GM12875 (cell line): ENCODE data around the gene ANKHD1.

ENCODE experiments used
- H3K4me3 ChIP-seq: one replicate; pipeline ENCODE4 v1.5.1; 2011; ENCODE audit warnings: low read depth, low read length, control low read depth
- CTCF ChIP-seq: IDR thresholded peaks from 2 replicates; pipeline ENCODE4 v1.5.1; 2011; ENCODE audit warnings: low read depth, mild to moderate bottlenecking, control low read depth, inconsistent platforms, low read length, moderate library complexity, borderline replicate concordance; ENCODE audit not compliant: insufficient read depth

ANKHD1 gene

DNA sequence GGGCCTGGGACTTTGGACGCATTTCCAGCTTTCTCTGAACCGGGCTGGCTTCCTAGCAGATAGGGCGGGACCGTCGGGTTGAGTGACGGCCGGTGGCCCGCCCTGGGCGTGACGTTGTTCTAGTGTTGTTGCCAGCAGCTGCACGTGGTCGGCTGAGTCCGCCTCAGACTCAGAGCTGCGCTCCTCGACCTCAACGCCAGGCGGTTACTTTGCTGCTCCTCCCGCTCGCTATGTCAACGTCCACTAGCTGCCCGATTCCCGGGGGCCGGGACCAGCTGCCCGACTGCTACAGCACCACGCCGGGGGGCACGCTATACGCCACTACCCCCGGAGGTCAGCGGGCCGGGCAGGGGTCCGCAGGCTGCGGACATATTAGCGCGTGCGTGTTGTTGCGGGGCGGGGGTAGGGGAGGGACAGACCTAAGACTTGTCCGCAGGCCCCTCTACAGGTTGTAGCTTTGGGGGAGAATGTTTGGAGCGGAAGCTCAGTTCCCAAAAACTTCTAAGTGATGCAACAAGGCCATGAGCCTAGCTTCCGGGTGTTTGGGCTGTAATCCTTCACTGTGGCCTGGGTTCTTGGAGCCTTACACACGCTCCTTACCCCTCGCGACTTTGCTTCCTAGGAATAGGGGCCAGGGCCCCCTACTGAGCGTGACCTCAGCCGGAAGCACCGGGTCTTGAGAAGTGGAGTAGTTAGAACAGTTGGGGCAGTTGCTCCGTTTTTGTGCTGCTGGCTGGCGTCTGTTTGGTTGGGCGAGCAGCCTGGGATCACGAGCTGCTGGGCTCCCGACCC, 146.1 kb downstream of the ANKHD1 start, which contains the start of gene EIF4EBP3:
TSS of gene EIF4EBP3 (plus strand) at position 155 of the 792 bp plus-strand sequence. CDS start at position 231, 76 bp downstream.
- H3K4me3 ChIP-seq = peak within 1 kb of the TSS; percentile 17
- peak; percentile 59 for TF ChIP-seq CTCF

DNA sequence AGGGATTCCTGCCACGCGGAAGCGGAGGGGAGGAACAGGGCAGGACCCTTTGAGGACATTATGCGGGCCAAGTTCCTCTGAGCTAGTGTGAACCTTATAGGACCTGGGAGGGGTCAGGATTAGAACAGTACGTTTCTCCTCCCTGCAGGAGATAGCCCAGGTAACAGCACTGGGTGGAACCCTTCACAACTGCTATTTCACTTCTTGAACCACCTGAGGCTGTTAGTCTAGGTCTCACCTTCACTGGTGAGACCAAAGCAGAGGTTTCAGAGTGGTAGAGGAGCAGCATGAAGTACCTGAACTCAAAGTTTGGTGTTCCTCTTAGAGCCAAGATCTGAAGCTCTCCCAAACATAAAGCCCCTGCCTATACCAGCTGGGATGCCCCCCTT, 146.7 kb downstream of the ANKHD1 start:
- TF ChIP-seq CTCF = no peak
- no peak overlapping the region for H3K4me3 ChIP-seq

- TF ChIP-seq CTCF = no peak
- H3K4me3 ChIP-seq = no peak overlapping the region
These were observed 147.2 kb downstream of the ANKHD1 start for GRCh38 chr5:140548791-140549190.

DNA sequence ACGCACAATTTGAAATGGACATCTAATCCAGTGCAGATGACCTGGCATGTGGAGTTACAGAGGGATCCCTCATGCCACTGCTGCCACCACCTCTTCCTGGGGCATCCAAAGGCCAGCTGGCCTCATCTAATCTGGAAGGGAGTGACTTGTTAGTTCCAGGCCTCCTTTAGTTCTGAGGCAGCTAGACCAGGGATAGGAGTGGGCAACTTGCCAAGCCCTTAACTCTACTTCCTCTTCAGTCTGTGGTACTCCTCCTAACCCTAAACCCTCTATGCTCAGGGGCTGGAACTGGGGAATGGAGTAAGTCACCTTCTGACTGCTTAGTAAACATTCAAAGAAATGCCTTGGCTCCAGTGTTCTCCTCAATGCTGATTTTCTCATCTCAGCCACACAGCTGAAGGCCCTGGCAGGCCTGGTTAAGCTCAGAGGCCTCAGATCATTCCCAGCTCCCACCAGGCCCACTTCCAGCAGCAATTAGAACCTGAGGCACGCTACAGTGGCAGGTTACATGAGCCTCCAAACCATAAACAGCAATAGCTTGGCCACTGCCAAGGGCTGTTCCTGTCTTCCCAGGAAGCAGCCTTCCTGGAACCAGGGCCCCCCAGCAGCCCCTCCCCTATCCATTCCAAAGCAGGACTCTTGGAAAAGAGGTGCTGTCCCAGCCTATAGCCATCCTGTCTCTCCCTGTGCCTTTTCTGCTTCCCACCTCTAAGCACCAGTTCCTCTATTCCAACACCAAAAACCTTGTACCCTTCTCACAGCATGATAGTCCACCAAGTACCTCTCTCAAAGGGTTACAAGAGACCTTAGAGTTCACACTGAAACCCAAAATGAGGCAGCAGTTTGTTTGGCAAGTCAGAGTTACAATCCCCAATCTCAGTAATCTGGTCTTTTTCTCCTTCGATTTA, 147.9 kb downstream of the ANKHD1 start:
- no peak overlapping the region for H3K4me3 ChIP-seq
- TF ChIP-seq CTCF = no peak

DNA sequence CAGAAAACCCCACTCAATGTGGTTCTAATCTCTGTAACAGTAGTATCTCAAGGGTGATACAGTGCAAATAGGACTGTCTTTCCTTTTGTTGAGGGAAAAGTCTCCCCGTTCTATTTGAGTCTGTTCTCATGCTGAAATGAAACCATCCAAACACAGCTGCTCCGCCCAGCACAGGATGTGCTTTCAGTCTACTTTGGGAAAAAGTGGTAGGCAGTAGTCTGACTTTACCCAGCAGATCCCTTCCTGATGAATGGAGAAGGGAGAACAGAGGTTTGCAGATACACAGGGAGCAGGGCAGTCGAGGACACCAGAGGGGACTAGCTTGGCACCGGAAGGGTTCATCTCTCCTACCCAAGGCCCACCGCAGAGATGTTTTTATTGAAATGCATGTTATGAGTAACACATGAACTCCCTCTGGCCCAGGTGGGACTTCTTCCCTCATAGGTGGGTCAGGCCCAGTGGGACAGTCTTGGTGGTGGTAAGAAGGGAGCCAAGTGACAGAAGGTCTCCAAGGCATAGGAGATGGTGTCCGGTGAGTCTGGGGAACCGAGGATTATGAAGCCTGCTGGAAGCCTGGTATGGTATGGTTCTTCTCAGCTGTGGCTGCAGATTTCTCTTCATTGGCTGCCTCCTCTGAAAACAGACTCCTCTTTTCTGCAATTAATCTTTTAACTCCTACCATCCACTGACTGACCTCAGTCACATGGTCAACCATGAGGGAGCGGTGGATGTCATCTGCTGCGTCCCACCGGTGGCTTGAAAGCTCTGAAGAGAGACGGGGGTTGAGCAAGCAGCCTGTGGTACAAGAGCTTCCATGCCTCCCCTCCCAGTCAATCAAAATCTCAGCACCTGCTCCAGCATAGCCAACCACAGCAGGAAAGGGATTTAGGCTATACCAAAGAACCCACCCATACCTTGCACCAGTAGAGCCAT, 148.8 kb downstream of the ANKHD1 start:
- TF ChIP-seq CTCF = no peak
- no peak overlapping the region for H3K4me3 ChIP-seq

- H3K4me3 ChIP-seq = no peak overlapping the region
- TF ChIP-seq CTCF = no peak
These were observed 150.2 kb downstream of the ANKHD1 start for GRCh38 chr5:140551872-140552271.
